Natural killer cell (primary cell): ENCODE data around the gene GABBR2. TPM values are rescaled to one million over a fixed set of nuclear protein-coding genes. Genes with fewer than 3 reads are reported as not detected.

ENCODE experiments used
- ATAC-seq, 3 donors: fragments of 150-1000 bp in 2 of 3; fragments of 200-7000 bp in 1 of 3; cut with Tn5 transposase; 1 replicate in 1 of 3; 2 replicates in 2 of 3; pipeline ENCODE4 v1.10.0; 2021; ENCODE audit warnings: mild to moderate bottlenecking in 2 of 3, moderate library complexity in 2 of 3
- DNase-seq, 2 donors: peaks; one replicate each; pipeline versions ENCODE4 v3.0.0 to v3.0.0-alpha.2; 2013 to 2021; ENCODE audit warnings: mixed read lengths in 1 of 2
- H3K27ac ChIP-seq: one replicate; pipeline ENCODE4 v1.5.1; 2013; ENCODE audit warnings: mild to moderate bottlenecking, low read length
- H3K27me3 ChIP-seq: one replicate; pipeline ENCODE4 v1.6.1; 2013; ENCODE audit warnings: low read length; ENCODE audit not compliant: control insufficient read depth, insufficient read depth
- H3K36me3 ChIP-seq: one replicate; pipeline ENCODE4 v1.6.1; 2013; ENCODE audit warnings: low read length; ENCODE audit not compliant: control insufficient read depth, insufficient read depth
- H3K4me1 ChIP-seq: one replicate; pipeline ENCODE4 v1.6.1; 2013; ENCODE audit warnings: low read length; ENCODE audit not compliant: control insufficient read depth, insufficient read depth
- H3K4me3 ChIP-seq: one replicate; pipeline ENCODE4 v1.5.1; 2013; ENCODE audit warnings: low read length
- H3K9me3 ChIP-seq: one replicate; pipeline ENCODE4 v1.6.1; 2013; ENCODE audit warnings: low read length; ENCODE audit not compliant: control insufficient read depth, insufficient read depth
- H3K27ac Mint-ChIP-seq, 2 donors: one replicate each; pipeline ENCODE4 v1.8.0; 2022; ENCODE audit warnings: mild to moderate bottlenecking in 2 of 2, mixed read lengths in 2 of 2, moderate library complexity in 1 of 2
- H3K27me3 Mint-ChIP-seq, 2 donors: one replicate each; pipeline ENCODE4 v1.8.0; 2022; ENCODE audit warnings: low read depth in 2 of 2, mixed read lengths in 2 of 2
- H3K36me3 Mint-ChIP-seq: one replicate; pipeline ENCODE4 v1.8.0; 2022; ENCODE audit warnings: mixed read lengths
- H3K4me1 Mint-ChIP-seq, 2 donors: one replicate each; pipeline ENCODE4 v1.8.0; 2022; ENCODE audit warnings: mixed read lengths in 2 of 2
- H3K4me3 Mint-ChIP-seq: one replicate; pipeline ENCODE4 v1.8.0; 2022; ENCODE audit warnings: mild to moderate bottlenecking, moderate library complexity, mixed read lengths
- H3K9me3 Mint-ChIP-seq, 2 donors: one replicate each; pipeline ENCODE4 v1.8.0; 2022; ENCODE audit warnings: mixed read lengths in 2 of 2
- CTCF ChIP-seq: fragments of 200-600 bp; IDR thresholded peaks from one replicate; pipeline ENCODE4 v1.8.0; 2022; ENCODE audit warnings: antibody characterized with exemption
- WGBS: methylation state at CpG from one replicate; pipeline ENCODE4 v1.1.7; 2013; ENCODE audit warnings: missing lambda C conversion rate; ENCODE audit not compliant: insufficient coverage; 5-methylcytosine and 5-hydroxymethylcytosine counted together
- intact Hi-C: fragments of 100-400 bp; cut with micrococcal nuclease; formaldehyde crosslinking; loops from one replicate; pipeline ENCODE4 v1.14.2; 2022
- total RNA-seq, 4 donors: library from RNA; stranded (reverse); fragments of 120-200 nt in 1 of 4; gene quantifications; one replicate each; pipeline versions ENCODE4 v1.2.3 to v1.2.4, GENCODE V29; 2013 to 2022

The GABBR2 gene
- total RNA-seq, 3 donors from 2014 or later (not counting 1 experiment from before 2014, with no cell fraction given) = not detected

- H3K36me3 Mint-ChIP-seq = no peaks in the 10 kb centered on the region
- no peaks in the 10 kb centered on the region for H3K9me3 ChIP-seq
- no peak for TF ChIP-seq CTCF
- no peaks in the 10 kb centered on the region for H3K4me1 ChIP-seq
- H3K4me3 ChIP-seq = no peak overlapping the region
- no peak for ATAC-seq
- WGBS = 45% methylated on average over 5 of the region's 5 CpGs
- no peak for DNase-seq
- no peaks in the 10 kb centered on the region for H3K27me3 ChIP-seq
- H3K9me3 Mint-ChIP-seq = no peaks in the 10 kb centered on the region
- intact Hi-C loops = no loop called here
- H3K36me3 ChIP-seq = no peaks in the 10 kb centered on the region
- H3K4me1 Mint-ChIP-seq = no peaks in the 10 kb centered on the region
- no peak overlapping the region for H3K27ac Mint-ChIP-seq
- no peak overlapping the region for H3K27ac ChIP-seq
- peaks cover 20 to 21% of the 10 kb centered on the region in 2 donors for H3K27me3 Mint-ChIP-seq
- no peak overlapping the region for H3K4me3 Mint-ChIP-seq
Measured at GRCh38 chr9:98610711-98611110, 98.0 kb downstream of the GABBR2 start.

GRCh38 chr9:98610211-98610610 lies 98.5 kb downstream of the GABBR2 start:
- no peak overlapping the region for H3K4me3 ChIP-seq
- H3K9me3 Mint-ChIP-seq = no peaks in the 10 kb centered on the region
- no peak overlapping the region for H3K27ac Mint-ChIP-seq
- no peak for DNase-seq
- no peak for ATAC-seq
- intact Hi-C loops = no loop called here
- no peak overlapping the region for H3K4me3 Mint-ChIP-seq
- 80% methylated on average over 2 of the region's 2 CpGs for WGBS
- no peak for TF ChIP-seq CTCF
- H3K27me3 ChIP-seq = no peaks in the 10 kb centered on the region
- no peaks in the 10 kb centered on the region for H3K4me1 ChIP-seq
- H3K4me1 Mint-ChIP-seq = no peaks in the 10 kb centered on the region
- no peaks in the 10 kb centered on the region for H3K36me3 Mint-ChIP-seq
- H3K27ac ChIP-seq = no peak overlapping the region
- no peaks in the 10 kb centered on the region for H3K9me3 ChIP-seq
- no peaks in the 10 kb centered on the region for H3K36me3 ChIP-seq
- H3K27me3 Mint-ChIP-seq = peaks cover 15 to 18% of the 10 kb centered on the region in 2 donors

GRCh38 chr9:98609646-98610045 lies 99.1 kb downstream of the GABBR2 start:
- Histone ChIP-seq H3K9me3 (no peaks in the 10 kb centered on the region), H3K27ac (no peak overlapping the region), H3K36me3 (no peaks in the 10 kb centered on the region), H3K27me3 (no peaks in the 10 kb centered on the region), H3K4me1 (no peaks in the 10 kb centered on the region), H3K4me3 (no peak overlapping the region)
- Mint-ChIP-seq H3K27ac (no peak overlapping the region), H3K4me3 (no peak overlapping the region), H3K9me3 (no peaks in the 10 kb centered on the region), H3K4me1 (no peaks in the 10 kb centered on the region), H3K27me3 (peaks cover 14 to 18% of the 10 kb centered on the region in 2 donors), H3K36me3 (no peaks in the 10 kb centered on the region)
- ATAC-seq (no peak), DNase-seq (no peak)
- WGBS = 81% methylated on average over 6 of the region's 6 CpGs
- TF ChIP-seq CTCF = no peak
- intact Hi-C loops = no loop called here

GRCh38 chr9:98607787-98608186 lies 100.9 kb downstream of the GABBR2 start:
- no peaks in the 10 kb centered on the region for H3K9me3 Mint-ChIP-seq
- H3K27ac ChIP-seq = no peak overlapping the region
- H3K36me3 ChIP-seq = no peaks in the 10 kb centered on the region
- WGBS = 52% methylated on average over 7 of the region's 7 CpGs
- no peaks in the 10 kb centered on the region for H3K36me3 Mint-ChIP-seq
- DNase-seq = no peak
- H3K27me3 ChIP-seq = no peaks in the 10 kb centered on the region
- TF ChIP-seq CTCF = no peak
- H3K9me3 ChIP-seq = no peaks in the 10 kb centered on the region
- no peak for ATAC-seq
- H3K4me1 Mint-ChIP-seq = no peaks in the 10 kb centered on the region
- H3K27ac Mint-ChIP-seq = no peak overlapping the region
- no peaks in the 10 kb centered on the region for H3K4me1 ChIP-seq
- no peak overlapping the region for H3K4me3 Mint-ChIP-seq
- intact Hi-C loops = no loop called here
- H3K4me3 ChIP-seq = no peak overlapping the region
- H3K27me3 Mint-ChIP-seq = peaks cover 0 to 10% of the 10 kb centered on the region in 2 donors
